Upper lobe of right lung (tissue), 1 donor: Measurements from ENCODE around the gene KIF6. TPM values are rescaled to one million over a fixed set of nuclear protein-coding genes. Genes with fewer than 3 reads are reported as not detected.

ENCODE experiments used
- ATAC-seq: fragments of 200-7000 bp; cut with Tn5 transposase; one replicate; pipeline ENCODE4 v1.9.1; 2020; ENCODE audit warnings: mild to moderate bottlenecking, moderate library complexity
- DNase-seq: peaks from one replicate; pipeline ENCODE4 v3.0.0-alpha.2; 2020
- H3K27ac ChIP-seq: fragments of 200-600 bp; one replicate; pipeline ENCODE4 v1.8.0; 2022
- H3K27me3 ChIP-seq: fragments of 200-600 bp; one replicate; pipeline ENCODE4 v1.8.0; 2022; ENCODE audit warnings: mild to moderate bottlenecking
- H3K36me3 ChIP-seq: fragments of 200-600 bp; one replicate; pipeline ENCODE4 v1.8.0; 2022
- H3K4me1 ChIP-seq: fragments of 200-600 bp; one replicate; pipeline ENCODE4 v1.8.0; 2022
- H3K4me3 ChIP-seq: fragments of 200-600 bp; one replicate; pipeline ENCODE4 v1.8.0; 2022; ENCODE audit warnings: mild to moderate bottlenecking
- H3K9me3 ChIP-seq: fragments of 200-600 bp; one replicate; pipeline ENCODE4 v1.8.0; 2022
- intact Hi-C: fragments of 100-400 bp; cut with DNase I; formaldehyde crosslinking; loops from one replicate; pipeline ENCODE4 v1.11.0; 2022
- total RNA-seq: library from RNA; stranded (reverse); fragmentation: NEBNext Ultra II Directional; extraction: Animal tissue kit (Norgen Biotek cat#: 25700); gene quantifications from one replicate; pipeline ENCODE4 v1.2.1, GENCODE V29; 2021
- TF ChIP-seq, protein P1 (sequence below): fragments of 200-600 bp; IDR thresholded peaks from one replicate; pipeline ENCODE4 v1.8.0; 2022; ENCODE audit warnings: antibody characterized with exemption
- donor health status: DM: no; HTN: yes; CAD: no; lungs with severe emphysema.

The KIF6 gene
- total RNA-seq, 1 donor from 2014 or later: 0.49 TPM

DNA sequence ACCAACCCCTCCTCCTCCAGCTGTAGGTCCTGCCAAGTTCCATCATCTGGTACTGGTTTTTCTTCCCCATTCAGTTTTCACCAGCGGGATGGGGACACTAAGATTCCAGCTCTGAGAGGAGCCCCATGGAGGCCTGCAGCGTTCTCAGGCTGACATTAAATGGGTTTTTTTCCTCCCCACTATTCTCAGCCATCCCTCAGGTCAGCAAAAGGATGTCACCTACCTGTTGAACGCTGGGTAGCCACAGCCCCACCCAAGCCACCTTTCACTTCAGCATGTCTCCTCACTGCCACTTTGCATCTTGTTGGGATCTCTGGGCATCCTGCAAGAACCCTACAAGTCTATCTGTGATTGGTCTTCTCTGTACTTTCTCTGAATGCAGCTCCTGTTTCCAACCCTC is 417.7 kb downstream of the KIF6 start:
- Histone ChIP-seq H3K27ac (no peak overlapping the region), H3K4me1 (peaks cover 6% of the 10 kb centered on the region), H3K9me3 (no peaks in the 10 kb centered on the region), H3K36me3 (no peaks in the 10 kb centered on the region), H3K27me3 (no peaks in the 10 kb centered on the region), H3K4me3 (no peak overlapping the region)
- no peak for ATAC-seq
- intact Hi-C loops: no loop called here
- TF ChIP-seq, protein P1, sequence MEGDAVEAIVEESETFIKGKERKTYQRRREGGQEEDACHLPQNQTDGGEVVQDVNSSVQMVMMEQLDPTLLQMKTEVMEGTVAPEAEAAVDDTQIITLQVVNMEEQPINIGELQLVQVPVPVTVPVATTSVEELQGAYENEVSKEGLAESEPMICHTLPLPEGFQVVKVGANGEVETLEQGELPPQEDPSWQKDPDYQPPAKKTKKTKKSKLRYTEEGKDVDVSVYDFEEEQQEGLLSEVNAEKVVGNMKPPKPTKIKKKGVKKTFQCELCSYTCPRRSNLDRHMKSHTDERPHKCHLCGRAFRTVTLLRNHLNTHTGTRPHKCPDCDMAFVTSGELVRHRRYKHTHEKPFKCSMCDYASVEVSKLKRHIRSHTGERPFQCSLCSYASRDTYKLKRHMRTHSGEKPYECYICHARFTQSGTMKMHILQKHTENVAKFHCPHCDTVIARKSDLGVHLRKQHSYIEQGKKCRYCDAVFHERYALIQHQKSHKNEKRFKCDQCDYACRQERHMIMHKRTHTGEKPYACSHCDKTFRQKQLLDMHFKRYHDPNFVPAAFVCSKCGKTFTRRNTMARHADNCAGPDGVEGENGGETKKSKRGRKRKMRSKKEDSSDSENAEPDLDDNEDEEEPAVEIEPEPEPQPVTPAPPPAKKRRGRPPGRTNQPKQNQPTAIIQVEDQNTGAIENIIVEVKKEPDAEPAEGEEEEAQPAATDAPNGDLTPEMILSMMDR: no peak
- DNase-seq: no peak

DNA sequence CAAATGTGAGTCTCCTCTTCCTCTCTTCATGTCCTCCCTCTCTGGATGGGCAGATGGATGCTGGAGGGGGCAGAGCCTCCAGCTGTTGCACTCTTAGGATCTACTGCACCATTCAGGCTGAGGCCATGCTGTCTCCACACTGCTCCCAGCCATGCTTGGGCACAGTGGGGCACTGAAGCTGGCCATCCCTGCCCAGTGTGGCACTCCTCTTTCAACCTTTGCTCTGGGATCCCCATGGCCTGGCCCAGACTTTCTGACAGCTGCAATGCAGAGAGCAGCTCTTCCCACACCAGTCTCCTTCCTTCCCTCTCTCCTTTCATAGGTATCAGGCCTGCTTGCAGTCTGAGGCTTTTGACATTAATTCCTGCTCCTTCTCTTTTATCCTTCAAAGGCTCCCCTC is 420.3 kb downstream of the KIF6 start:
- intact Hi-C loops: loop anchor here (5.0 kb wide), 1 partner anchor 138 kb away; no protein-coding TSS in a partner anchor

DNA sequence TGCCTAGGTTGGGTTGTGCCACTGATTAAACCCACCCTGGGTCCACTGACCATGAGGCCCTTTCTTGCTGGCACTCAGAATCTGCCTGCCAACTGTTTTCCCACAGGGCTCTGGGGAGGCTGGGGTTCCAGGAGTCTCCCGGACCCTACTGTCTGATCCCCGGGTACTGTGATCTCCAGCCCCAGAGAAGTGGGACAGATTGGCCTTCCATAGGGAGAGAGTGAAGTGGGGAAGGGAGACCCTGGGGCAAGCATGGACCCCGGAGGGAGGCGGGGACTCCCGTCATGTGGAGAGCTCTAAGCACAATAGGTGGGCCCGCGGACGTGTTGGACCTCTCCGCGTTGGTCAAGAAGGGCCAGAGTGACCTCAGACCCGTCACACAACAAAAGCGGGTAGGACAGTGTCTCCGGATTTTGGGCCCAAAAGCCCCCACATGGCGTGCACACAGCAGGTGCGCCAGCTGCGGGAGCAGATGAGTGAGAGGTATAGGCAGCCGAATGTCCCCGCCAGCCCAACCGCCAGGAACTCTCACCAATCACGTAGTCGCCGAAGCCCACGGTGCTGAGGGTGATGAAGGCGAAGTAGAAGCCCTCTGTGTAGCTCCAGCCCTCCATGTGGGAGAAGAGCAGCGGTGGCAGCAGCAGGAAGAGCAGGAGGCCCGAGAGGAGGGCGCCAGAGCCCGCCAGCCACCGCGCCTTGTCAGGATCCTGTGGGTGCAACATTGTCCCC is 421.6 kb downstream of the KIF6 start:
- Histone ChIP-seq H3K9me3 (no peaks in the 10 kb centered on the region), H3K27me3 (no peaks in the 10 kb centered on the region), H3K27ac (no peak overlapping the region), H3K36me3 (no peaks in the 10 kb centered on the region), H3K4me3 (no peak overlapping the region), H3K4me1 (peaks cover 6% of the 10 kb centered on the region)
- TF ChIP-seq, protein P1: peak; percentile 4
- intact Hi-C loops: loop anchor here (5.0 kb wide), 1 partner anchor 136 kb away; no protein-coding TSS in a partner anchor
- ATAC-seq (no peak), DNase-seq (no peak)

More for the DNA sequence above, 420.3 kb downstream of the KIF6 start:
- peaks cover 6% of the 10 kb centered on the region for H3K4me1 ChIP-seq
- H3K27ac ChIP-seq: no peak overlapping the region
- ATAC-seq: no peak
- H3K9me3 ChIP-seq: no peaks in the 10 kb centered on the region
- H3K36me3 ChIP-seq: no peaks in the 10 kb centered on the region
- DNase-seq: no peak
- no peak overlapping the region for H3K4me3 ChIP-seq
- no peaks in the 10 kb centered on the region for H3K27me3 ChIP-seq
- TF ChIP-seq, protein P1: no peak

DNA sequence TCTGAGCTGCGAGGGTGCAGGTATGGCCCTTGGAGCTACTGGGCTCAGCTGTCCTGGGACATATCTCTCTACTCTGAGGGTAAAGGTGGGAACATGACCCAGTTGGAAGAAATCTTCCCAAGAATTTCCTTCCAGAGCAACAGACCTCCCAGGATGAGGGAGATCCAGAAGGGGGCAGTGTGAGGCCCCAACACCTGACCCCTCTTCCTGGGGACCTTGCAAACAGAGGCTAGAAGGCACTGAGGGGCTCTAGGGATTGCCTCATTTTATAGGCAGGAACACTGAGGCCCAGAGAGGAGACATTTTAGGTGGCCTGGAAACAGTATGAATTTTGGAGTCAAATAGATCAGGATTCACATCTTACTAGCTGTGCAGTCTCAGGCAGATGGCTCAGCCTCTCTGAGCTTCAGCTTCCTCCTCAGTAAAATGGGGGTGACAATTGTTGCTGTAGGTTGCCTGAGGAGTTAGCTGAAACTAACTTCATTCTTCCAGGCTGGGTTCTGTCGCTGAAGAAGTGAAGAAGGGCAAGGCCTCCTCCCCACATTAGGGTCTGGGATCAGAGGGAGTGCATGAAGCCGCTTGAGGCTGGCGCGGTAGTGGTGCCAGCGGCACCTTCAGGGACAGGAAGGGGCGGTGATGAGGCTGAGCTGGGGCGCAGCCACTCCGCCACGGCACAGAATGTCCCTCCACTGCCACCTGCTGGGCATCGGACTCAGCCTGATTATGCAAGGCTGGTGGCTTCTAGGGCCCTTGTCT is 422.4 kb downstream of the KIF6 start:
- Histone ChIP-seq H3K27me3 (no peaks in the 10 kb centered on the region), H3K27ac (no peak overlapping the region), H3K4me1 (peaks cover 10% of the 10 kb centered on the region), H3K36me3 (no peaks in the 10 kb centered on the region), H3K9me3 (no peaks in the 10 kb centered on the region), H3K4me3 (no peak overlapping the region)
- peak; percentile 92 for DNase-seq
- peak; percentile 96 for ATAC-seq
- TF ChIP-seq, protein P1: peak; percentile 91
- intact Hi-C loops: loop anchor here (5.0 kb wide), 1 partner anchor 136 kb away; no protein-coding TSS in a partner anchor

DNA sequence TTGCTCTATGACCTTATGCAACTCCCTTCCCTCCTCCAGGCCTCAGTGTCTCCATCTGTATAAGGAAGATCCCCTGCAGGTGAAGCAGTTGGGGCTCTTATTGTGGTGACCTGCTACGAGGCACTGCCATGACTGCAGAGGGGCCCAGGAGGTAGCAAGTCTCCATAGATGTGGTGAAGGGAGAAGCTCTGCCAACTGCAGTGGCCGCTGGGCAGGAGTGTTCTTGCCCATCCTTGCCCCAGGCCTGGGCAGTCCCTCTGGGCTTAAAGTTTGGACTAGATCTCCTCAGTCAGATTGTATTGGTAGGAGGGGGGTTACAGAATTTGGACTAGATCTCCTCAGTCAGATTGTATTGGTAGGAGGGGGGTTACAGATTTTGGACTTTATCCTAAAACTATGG is 423.2 kb downstream of the KIF6 start:
- Histone ChIP-seq H3K36me3 (no peaks in the 10 kb centered on the region), H3K27me3 (no peaks in the 10 kb centered on the region), H3K4me3 (no peak overlapping the region), H3K27ac (no peak overlapping the region), H3K4me1 (peaks cover 10% of the 10 kb centered on the region), H3K9me3 (no peaks in the 10 kb centered on the region)
- TF ChIP-seq, protein P1: no peak
- ATAC-seq (no peak), DNase-seq (no peak)
- intact Hi-C loops: loop anchor here (5.0 kb wide), 1 partner anchor 135 kb away; no protein-coding TSS in a partner anchor
